ENCODE data around the gene BACH2. TPM values are rescaled to one million over a fixed set of nuclear protein-coding genes. Genes with fewer than 3 reads are reported as not detected.

The BACH2 gene
- polyA plus RNA-seq, 2 of the 4 experiments (the other 2 are of a cell fraction) = 0.01 to 0.36 TPM

DNA sequence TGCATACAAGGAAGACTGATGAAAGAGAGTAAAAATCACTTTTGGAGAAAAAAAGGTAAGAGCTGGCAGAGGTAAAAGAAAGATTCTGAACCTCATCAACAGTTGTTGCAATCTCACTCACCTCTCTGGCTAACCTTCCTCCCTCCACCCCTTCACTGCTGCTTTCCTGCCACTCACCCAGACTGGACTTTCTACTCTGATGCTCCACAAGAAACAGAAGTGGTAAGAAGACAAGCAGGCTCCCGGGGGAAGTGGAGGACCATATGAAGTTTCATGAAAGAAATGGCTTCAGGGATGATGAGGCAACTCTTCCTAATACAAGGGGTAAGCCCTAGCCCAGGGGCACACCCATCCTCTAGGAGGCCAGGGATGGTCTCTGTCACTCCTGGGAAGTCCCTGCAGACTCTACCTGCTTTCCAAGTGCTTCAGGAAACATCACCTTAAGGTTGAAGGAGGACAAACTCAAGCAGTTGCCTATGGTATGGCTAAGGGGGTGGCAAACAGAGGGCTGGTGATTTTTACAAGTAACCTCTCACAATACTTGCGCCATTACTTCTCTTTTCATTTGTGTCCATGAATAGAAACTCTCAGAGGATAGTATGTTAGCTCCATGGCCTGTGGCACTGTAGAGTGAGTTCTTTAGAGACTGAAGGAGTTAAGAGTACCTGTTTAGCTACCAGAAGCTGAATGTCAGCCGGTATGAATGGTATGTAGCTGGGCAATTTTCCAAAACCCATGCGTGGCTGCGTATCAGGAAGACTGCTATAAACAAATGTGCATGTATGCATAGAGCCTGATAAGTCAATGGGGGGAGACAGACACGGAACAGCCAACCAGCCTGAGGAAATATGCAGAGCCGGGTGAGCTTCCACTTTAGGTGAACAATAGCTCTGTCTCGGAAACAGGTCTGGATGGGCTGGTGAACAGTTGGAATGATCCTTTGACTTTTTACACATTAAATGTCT, 112.0 kb downstream of the BACH2 start:
- DNase-seq (ENCODE audit: low read depth in 1 of 2, low spot score in 1 of 2) (no peak), ATAC-seq (no peak), FAIRE-seq (no peak)
- ChIA-PET CTCF (interaction anchor here (2.0 kb wide), 1 partner anchor 208 kb away, joined by 4 read pairs; no protein-coding TSS in a partner anchor), POLR2A (no interaction called here)
- Histone ChIP-seq H3K4me1 (no peaks in the 10 kb centered on the region), H3K4me3 (no peak overlapping the region), H3K27ac (no peak overlapping the region), H3K9me3 (no peaks in the 10 kb centered on the region), H3K4me2 (no peak overlapping the region)
- WGBS (ENCODE audit: missing lambda C conversion rate) = 56% methylated on average over 8 of the region's 8 CpGs
- TF ChIP-seq JUNB (IDR thresholded peaks at IDR 0.05) = no peak
- no peak for TF ChIP-seq CHD2 (IDR thresholded peaks at IDR 0.05; ENCODE audit: low read length, partially characterized antibody)
- no peak for TF ChIP-seq NPAS2 (CRISPR knock-in tag; IDR thresholded peaks at IDR 0.05; ENCODE audit: borderline replicate concordance)
- no peak for TF ChIP-seq HOXB5 (CRISPR knock-in tag; IDR thresholded peaks at IDR 0.05)
- no peak for TF ChIP-seq BHLHE40 (IDR thresholded peaks at IDR 0.05; ENCODE audit: low read depth, low read length)
- no peak for TF ChIP-seq KDM1A (IDR thresholded peaks at IDR 0.05; ENCODE audit: low read depth)
- TF ChIP-seq, protein P1, sequence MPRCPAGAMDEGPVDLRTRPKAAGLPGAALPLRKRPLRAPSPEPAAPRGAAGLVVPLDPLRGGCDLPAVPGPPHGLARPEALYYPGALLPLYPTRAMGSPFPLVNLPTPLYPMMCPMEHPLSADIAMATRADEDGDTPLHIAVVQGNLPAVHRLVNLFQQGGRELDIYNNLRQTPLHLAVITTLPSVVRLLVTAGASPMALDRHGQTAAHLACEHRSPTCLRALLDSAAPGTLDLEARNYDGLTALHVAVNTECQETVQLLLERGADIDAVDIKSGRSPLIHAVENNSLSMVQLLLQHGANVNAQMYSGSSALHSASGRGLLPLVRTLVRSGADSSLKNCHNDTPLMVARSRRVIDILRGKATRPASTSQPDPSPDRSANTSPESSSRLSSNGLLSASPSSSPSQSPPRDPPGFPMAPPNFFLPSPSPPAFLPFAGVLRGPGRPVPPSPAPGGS (IDR thresholded peaks at IDR 0.05) = no peak
- no peak for TF ChIP-seq EHF (CRISPR knock-in tag; IDR thresholded peaks at IDR 0.05)
- TF ChIP-seq RFX5 (IDR thresholded peaks at IDR 0.05) = no peak

- WGBS (ENCODE audit: missing lambda C conversion rate) = 23% methylated on average over 3 of the region's 3 CpGs
- Histone ChIP-seq H3K9me3 (no peaks in the 10 kb centered on the region), H3K4me3 (no peak overlapping the region), H3K4me1 (no peaks in the 10 kb centered on the region), H3K27ac (no peak overlapping the region), H3K4me2 (no peak overlapping the region)
- CTCF ChIA-PET = interaction anchor here (2.0 kb wide), 1 partner anchor 209 kb away, joined by 4 read pairs; no protein-coding TSS in a partner anchor
- FAIRE-seq (no peak), DNase-seq (ENCODE audit: low read depth in 1 of 2, low spot score in 1 of 2) (no peak), ATAC-seq (no peak)
- POLR2A ChIA-PET = no interaction called here
- no peak for TF ChIP-seq CHD2 (IDR thresholded peaks at IDR 0.05; ENCODE audit: low read length, partially characterized antibody)
Observed at GRCh38 chr6:90183587-90184333, 112.9 kb downstream of the BACH2 start.

- ChIA-PET POLR2A (no interaction called here), CTCF (no interaction called here)
- ATAC-seq = no peak
- H3K4me1 ChIP-seq = no peaks in the 10 kb centered on the region
- no peaks in the 10 kb centered on the region for H3K9me3 ChIP-seq
- H3K4me3 ChIP-seq = no peak overlapping the region
- no peak overlapping the region for H3K4me2 ChIP-seq
- H3K27ac ChIP-seq = no peak overlapping the region
- DNase-seq (ENCODE audit: low read depth in 1 of 2, low spot score in 1 of 2) = no peak
- FAIRE-seq = no peak
- no peak for TF ChIP-seq ZC3H11A (IDR thresholded peaks at IDR 0.05)
- no peak for TF ChIP-seq FOSL2 (IDR thresholded peaks at IDR 0.05)
- no peak for TF ChIP-seq FOSL2 (CRISPR knock-in tag; IDR thresholded peaks at IDR 0.05)
- no peak for TF ChIP-seq SMC3 (IDR thresholded peaks at IDR 0.05)
- TF ChIP-seq RAD21 (conservative IDR thresholded peaks at IDR 0.05 in 1 of 2, IDR thresholded peaks at IDR 0.05 in 1 of 2) = no peak
- TF ChIP-seq REST (IDR thresholded peaks at IDR 0.05) = no peak
- TF ChIP-seq ZNF302 (CRISPR knock-in tag; IDR thresholded peaks at IDR 0.05) = no peak
- TF ChIP-seq, protein P2, sequence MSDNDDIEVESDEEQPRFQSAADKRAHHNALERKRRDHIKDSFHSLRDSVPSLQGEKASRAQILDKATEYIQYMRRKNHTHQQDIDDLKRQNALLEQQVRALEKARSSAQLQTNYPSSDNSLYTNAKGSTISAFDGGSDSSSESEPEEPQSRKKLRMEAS (IDR thresholded peaks at IDR 0.05) = no peak
- TF ChIP-seq HOXB13 (CRISPR knock-in tag; IDR thresholded peaks at IDR 0.05; ENCODE audit: low read depth) = no peak
- TF ChIP-seq, protein P3, sequence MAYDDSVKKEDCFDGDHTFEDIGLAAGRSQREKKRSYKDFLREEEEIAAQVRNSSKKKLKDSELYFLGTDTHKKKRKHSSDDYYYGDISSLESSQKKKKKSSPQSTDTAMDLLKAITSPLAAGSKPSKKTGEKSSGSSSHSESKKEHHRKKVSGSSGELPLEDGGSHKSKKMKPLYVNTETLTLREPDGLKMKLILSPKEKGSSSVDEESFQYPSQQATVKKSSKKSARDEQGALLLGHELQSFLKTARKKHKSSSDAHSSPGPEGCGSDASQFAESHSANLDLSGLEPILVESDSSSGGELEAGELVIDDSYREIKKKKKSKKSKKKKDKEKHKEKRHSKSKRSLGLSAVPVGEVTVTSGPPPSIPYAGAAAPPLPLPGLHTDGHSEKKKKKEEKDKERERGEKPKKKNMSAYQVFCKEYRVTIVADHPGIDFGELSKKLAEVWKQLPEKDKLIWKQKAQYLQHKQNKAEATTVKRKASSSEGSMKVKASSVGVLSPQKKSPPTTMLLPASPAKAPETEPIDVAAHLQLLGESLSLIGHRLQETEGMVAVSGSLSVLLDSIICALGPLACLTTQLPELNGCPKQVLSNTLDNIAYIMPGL (CRISPR knock-in tag; IDR thresholded peaks at IDR 0.05; ENCODE audit: borderline replicate concordance) = no peak
- TF ChIP-seq HOXB5 (CRISPR knock-in tag; IDR thresholded peaks at IDR 0.05) = no peak
- TF ChIP-seq PBX3 (IDR thresholded peaks at IDR 0.05) = no peak
- no peak for TF ChIP-seq ATOH8 (CRISPR knock-in tag; IDR thresholded peaks at IDR 0.05; ENCODE audit: low read depth)
- TF ChIP-seq POLR2A (IDR thresholded peaks at IDR 0.05; ENCODE audit: low read length) = no peak
- TF ChIP-seq EHMT2 (IDR thresholded peaks at IDR 0.05; ENCODE audit: low read depth) = no peak
Observed at GRCh38 chr6:90180526-90180925, 116.1 kb downstream of the BACH2 start.
